NOMO-1 (cell line): Measurements from ENCODE around the gene NDUFAB1.
"Not testable (repeated sequence)": the region's sequence is repeated elsewhere in the genome, so short reads cannot be mapped to it uniquely, and the experiment has no call there.

Source experiments
- DNase-seq, 2 experiments: peaks; one replicate each; lab custom pipeline; 2025; ENCODE audit not compliant: unreplicated experiment in 2 of 2; lab: John Stamatoyannopoulos, UW

Gene NDUFAB1

DNA sequence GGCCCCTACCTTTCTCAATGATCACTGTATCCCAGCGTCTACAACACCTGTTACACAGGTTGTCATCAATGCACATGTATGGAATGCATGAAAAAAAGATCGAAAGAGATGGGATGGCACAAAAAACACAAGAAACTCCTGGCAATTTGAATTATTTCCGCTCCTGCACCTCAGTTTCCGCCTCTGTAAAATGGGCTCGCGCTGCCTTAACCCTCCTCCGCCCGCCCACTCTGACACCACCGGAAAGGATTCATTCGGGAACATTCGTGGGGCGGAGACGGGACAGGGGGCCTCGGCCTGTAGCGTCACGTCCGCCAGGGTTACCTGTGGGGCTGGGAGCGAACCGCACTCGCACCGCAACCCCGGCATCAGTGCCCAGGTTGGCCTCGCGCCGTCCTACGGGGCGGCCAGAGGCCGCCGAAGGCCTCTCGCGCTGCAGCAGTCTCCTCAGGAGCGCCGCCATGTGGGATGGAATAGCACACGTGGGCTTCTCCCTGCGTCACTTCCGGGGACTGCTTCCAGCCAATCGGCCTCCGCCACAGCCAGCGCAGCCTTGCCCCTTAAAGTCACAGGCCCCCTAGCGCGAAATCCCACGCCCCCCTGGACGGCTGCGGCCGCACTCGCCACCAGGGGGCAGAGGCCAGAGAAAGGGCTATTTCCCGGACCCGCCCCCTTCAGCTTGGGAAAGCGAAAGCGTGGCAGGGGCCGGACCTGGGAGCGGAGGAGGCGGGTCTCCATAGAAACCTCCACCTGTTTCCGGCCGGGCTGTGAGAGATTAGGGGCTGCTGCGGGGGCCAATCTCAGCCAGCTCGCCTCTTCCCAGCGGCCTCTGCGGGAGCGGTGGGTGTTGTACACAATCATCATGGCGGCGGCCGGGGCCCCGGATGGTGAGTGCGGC, 39.0 kb downstream of the NDUFAB1 start, which contains the start of the genes EARS2 and UBFD1:
TSS of gene EARS2 (minus strand) at position 470 of the 898 bp plus-strand sequence. CDS start at position 463, 7 bp downstream.
TSS of gene UBFD1 (plus strand) at position 847 of the 898 bp plus-strand sequence. CDS start at position 863, 16 bp downstream.
- peak; percentile 98 to 100 for DNase-seq

DNA sequence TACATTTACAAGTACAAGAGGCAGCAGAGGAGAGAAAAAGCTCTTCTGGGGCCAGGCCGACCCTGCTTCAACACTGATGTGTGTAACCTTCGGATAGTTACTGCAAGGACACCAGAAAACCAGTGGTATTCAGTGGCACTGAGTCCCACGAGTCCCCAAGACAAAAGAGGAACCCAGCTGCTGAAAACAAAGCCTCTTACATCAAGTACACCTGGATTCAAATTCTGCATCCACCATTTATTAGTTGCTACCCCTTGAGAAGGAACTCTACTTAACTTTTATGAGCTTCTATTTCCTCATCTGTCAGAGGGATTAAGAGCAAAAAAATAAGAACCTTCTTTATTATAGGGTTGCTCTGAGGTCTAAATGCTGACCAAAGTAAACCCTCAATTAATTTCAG, 41.6 kb downstream of the NDUFAB1 start:
- DNase-seq, result no peak

DNA sequence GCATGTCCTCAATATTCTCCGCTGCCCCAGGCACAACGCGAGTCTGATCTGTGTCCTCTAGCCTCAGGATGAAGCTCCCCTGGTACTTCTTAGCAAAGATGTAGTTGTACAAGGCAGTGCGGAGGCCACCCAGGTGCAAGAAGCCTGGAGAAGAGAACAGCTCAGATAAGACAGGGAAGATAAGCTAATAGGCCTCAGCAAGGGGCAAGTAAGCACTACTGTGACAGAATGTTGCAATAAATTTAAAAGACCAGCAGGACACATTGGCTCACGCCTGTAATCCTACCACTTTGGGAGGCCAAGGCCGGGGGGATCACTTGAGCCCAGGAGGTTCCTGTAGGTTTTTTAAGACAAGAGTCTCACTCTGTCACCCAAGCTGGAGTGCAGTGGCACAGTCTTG, 44.0 kb downstream of the NDUFAB1 start:
- DNase-seq, result no peak

DNA sequence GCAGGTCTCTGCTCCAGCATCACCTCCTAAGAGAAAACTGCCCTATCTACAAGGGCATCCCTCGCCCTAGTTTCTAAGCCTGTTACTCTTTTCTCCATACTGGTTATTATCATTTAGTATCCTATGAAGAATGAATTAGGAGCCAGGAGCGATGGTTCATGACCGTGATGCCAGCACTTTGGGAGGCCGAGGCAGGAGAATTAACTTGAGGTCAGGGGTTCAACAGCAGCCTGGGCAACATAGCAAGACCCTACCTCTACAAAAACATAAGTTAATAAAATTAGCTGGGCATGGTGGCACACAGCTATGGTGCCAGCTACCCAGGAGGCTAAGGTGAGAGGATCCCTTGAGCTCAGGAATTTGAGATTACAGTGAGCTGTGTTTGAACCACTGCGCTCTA, 46.2 kb downstream of the NDUFAB1 start:
- DNase-seq, result no peak

DNA sequence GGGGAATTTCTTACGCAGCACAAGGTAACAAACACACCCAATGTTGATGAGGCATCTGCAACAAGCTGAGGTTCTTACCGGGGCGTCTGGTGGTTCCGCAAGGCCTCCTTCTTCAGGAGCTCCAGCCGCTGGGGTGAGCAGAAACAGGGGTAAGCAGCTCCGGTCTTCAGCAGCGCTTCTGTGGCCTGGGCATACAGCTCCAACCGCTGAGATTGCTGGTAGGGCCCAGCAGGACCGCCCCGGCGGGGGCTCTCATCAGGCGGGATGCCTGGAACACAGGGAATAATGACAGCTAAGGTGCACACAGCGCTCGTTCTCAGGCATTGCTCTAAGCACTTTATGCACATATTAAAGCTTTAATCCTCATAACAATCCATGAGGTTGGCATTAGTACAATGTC, 51.7 kb downstream of the NDUFAB1 start:
- no peak for DNase-seq

DNA sequence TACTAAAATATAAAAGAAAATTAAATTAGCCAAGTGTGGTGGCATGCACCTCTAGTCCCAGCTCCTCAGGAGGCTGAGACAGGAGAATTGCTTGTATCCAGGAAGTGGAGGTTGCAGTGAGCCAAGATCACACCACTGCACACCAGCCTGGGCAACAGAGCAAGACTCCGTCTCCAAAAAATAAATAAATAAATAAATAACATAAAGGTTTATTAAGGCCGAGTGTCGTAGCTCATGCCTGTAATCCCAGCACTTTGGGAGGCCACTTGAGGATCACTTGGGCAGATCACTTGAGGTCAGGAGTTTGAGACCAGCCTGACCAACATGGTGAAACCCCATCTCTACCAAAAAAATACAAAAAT, 55.3 kb downstream of the NDUFAB1 start:
- not testable (repeated sequence) for DNase-seq

DNA sequence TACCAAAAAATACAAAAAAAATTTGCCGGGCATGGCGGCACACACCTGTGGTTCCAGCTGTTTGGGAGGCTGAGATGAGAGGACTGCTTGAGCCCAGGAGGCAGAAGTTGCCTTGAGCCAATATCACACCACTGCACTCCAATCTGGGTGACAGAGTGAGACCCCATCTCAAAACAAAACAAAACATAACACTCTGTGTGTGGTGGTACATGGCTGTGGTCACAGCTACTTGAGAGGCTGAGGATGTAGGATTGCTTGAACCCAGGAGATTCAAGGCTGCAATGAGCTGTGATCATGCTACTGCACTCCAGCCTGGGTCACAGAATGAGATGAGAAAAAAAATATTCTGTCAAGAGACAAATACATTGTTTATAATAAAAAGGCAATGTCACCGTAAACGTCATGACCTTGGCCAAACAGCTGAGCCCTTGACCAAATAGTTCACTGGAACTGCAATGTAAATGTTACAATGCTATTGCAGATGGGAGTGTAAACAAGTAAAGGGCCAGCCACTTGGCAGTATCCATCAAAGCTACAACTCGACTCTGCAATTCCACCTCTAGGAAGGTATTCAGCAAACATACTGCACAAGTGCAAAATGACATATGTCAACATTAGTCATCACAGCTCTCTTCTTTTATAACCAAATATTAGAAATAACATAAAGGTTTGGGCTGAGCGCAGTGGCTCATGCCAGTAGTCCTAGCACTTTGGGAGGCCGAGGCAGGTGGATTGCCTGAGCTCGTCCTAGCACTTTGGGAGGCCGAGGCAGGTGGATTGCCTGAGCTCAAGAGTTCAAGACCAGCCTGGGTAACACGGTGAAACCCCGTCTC, 55.9 kb downstream of the NDUFAB1 start:
- no peak for DNase-seq

DNA sequence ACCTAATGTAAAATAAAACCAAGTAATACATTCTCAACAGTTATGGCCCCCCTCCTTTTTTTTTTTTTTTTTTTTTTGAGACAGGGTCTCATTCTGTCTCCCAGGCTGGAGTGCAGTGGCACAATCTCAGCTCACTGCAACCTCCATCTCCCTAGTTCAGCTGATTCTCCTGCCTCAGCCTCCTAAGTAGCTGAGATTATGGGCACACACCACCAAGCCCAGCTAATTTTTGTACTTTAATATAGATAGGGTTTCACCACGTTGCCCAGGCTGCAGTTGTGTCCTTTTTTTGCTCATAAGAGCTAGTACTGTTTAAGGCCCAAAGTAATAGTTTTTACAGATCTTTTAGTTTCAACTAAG, 57.2 kb downstream of the NDUFAB1 start:
- DNase-seq, result no peak

DNA sequence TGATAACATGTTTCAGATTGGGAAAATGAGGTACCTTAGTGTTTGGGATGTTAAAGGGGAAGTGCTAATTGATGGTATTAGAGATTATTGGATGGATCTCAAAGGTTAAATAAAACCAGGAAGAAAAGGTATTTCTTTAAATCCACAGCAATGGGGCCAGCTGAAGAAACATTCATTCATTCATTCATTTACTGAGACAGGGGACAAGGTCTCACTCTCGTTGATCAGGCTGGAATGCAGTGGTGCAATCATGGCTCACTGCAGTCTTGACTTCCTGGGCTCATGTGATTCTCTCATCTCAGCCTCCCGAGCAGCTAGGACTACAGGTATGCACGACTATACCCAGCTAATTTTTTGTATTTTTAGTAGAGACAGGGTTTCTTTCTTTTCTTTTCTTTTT, 58.7 kb downstream of the NDUFAB1 start:
- DNase-seq, result no peak

DNA sequence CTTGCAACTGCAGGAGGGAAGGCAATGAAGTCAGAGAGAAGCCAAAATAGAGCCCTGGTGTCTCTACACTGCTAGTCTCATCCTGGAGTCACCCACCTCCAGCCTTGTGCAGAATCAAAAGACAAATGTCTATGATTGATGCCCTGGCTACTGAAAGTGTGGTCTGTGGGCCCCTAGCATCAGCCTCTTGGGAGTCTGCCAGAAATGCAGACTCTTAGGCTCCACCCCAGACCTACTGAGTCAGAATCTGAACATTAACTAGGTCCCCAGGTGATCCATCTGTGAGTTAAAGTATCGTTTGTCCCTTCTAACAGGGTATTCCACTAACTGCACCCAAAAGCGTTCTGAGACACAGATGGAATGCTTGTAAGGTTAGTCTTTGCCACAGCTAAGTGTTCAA, 60.2 kb downstream of the NDUFAB1 start:
- DNase-seq, result no peak

DNA sequence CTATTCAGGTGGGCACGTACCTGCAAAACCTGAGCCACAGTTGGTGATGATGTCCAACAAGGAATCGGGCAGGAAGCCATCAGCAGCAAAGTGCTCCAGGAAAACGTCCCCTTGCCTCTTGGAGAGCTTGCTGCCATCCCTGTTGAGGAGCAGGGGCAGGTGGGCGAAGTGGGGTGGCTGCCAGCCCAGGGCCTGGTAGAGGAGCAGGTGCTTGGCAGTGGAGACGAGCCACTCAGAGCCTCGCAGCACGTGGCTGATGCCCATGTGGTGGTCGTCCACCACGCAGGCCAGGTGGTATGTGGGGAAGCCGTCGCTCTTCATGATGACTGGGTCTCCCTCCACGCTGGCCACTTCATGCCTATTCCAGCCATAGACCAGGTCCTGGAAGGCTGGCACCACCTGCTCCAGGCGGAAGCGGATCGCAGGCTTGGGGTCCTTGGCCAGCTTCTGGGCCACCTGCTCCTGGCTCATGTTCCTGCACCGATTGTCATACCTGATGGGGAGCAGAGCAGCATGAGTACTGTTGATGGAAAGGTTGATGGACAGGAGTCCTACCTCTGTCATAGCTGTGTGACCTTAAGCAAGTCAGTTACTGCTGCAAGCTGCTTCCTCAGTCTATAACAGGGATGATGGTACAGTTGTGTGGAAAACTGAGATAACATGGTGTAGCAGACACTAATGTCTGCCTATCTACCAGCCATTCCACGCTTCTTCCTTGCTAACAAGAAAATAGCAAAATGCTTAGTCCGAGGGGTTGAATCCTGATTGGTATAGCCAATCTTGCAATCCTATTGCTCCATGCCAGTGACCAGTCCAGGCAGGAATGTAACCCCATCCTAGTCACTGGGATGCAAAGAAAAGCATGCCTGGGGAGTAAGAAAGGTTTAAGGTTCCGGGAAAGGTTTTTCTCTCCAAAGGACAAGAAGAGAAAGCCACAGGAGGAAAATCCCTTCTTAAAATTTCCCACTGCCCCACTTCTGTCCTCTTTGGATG, 61.0 kb downstream of the NDUFAB1 start:
- no peak for DNase-seq

DNA sequence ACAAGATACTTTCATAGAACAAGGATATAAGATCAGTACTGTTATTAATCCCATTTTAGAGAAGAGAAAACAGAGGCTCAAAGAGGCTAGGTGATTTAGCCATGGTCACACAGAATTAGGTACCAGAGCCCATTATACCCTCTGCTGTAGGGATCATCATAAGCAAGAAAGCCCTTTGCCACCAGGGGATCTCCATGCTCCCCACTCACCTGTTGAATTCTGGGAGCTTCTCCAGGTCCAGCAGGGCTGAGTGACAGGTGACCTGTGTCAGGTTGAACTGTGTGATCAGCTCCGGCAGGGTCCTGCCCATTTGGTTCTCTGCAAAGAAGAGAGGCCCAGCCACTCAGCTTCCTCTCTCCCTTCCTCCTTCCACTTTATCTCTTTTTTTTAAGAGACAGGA, 63.7 kb downstream of the NDUFAB1 start:
- no peak for DNase-seq
